ENCODE results near the gene TSPAN2.

DNA sequence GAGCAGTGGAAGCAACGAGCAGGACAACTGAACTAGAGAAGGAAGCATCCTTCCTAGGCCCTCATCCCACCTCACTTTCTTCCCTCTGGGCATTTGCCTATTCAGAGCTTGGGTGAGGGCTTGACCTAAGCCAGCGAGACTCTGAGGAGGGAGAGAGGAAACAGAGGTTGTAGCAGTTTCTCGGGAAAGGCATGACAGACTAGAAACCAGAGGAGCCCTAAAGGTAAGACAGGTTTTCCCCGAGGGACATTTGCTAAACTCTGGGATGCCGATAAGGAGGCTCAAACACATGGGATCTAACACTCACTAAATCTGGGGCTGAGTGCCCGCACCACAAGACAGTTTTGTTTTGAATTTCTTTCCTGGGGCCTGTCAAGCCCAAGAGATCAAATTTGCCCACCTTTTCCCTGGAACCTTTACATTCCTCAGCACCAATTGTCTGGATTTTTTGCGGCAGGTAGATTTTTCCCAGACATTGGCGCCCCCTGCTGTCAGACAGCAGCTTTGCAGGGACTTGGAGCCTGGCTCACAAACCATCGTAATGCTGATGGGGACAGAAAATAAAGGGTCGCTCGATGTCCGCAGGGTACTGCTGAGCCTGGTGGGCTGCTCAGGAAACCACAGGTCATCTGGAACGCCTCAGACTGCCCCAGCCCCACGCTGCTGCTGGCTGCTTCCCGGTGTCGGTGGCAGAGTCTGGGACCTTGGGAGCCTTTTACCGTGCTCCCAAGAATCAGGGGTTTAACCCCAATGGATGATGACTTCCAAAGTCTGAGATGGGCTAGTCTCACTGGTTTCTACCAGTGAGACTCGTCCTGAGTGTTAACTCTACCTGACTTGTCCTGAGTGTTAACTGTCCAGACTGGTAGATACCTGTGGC is 23.4 kb upstream of the TSPAN2 start:
- TF ChIP-seq, protein P1, sequence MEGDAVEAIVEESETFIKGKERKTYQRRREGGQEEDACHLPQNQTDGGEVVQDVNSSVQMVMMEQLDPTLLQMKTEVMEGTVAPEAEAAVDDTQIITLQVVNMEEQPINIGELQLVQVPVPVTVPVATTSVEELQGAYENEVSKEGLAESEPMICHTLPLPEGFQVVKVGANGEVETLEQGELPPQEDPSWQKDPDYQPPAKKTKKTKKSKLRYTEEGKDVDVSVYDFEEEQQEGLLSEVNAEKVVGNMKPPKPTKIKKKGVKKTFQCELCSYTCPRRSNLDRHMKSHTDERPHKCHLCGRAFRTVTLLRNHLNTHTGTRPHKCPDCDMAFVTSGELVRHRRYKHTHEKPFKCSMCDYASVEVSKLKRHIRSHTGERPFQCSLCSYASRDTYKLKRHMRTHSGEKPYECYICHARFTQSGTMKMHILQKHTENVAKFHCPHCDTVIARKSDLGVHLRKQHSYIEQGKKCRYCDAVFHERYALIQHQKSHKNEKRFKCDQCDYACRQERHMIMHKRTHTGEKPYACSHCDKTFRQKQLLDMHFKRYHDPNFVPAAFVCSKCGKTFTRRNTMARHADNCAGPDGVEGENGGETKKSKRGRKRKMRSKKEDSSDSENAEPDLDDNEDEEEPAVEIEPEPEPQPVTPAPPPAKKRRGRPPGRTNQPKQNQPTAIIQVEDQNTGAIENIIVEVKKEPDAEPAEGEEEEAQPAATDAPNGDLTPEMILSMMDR (IDR thresholded peaks at IDR 0.05): peak; percentile 74 to 94 (median 92)
- TF ChIP-seq POLR2A (IDR thresholded peaks at IDR 0.05) (no peak), EP300 (IDR thresholded peaks at IDR 0.05) (no peak)
